H1 (cell line): Measurements from ENCODE around the gene KCNK4. TPM values are rescaled to one million over a fixed set of nuclear protein-coding genes. Genes with fewer than 3 reads are reported as not detected.

Experiments used
- CEBPB ChIP-seq: IDR thresholded peaks from 2 replicates; pipeline ENCODE4 v1.6.1; 2012; ENCODE audit warnings: low read depth, low read length
- CHD7 ChIP-seq: fragments of 300-600 bp; sonication (generic); IDR thresholded peaks from 2 replicates; pipeline ENCODE4 v1.7.1; 2012; ENCODE audit warnings: low read length, moderate library complexity, mild to moderate bottlenecking, inconsistent platforms; ENCODE audit not compliant: insufficient replicate concordance
- CREB1 ChIP-seq: IDR thresholded peaks from 2 replicates; pipeline ENCODE4 v1.6.1; 2012; ENCODE audit warnings: inconsistent platforms
- CTBP2 ChIP-seq: IDR thresholded peaks from 2 replicates; pipeline ENCODE4 v1.7.0; 2011; ENCODE audit warnings: borderline replicate concordance, mild to moderate bottlenecking, moderate library complexity, mixed read lengths, low read length; ENCODE audit not compliant: insufficient read depth, insufficient read length
- HDAC2 ChIP-seq, 2 experiments: fragments of 300-600 bp in 1 of 2; sonication (generic) in 1 of 2; IDR thresholded peaks; 2 replicates each; pipeline ENCODE4 v1.6.1; 2011 to 2012; ENCODE audit warnings: low read depth in 2 of 2, low read length in 2 of 2, mild to moderate bottlenecking in 2 of 2, moderate library complexity in 2 of 2, borderline replicate concordance in 1 of 2, inconsistent platforms in 1 of 2
- PHF8 ChIP-seq: fragments of 200-600 bp; sonication (generic); conservative IDR thresholded peaks from 2 replicates; pipeline ENCODE4 v1.7.1; 2012; ENCODE audit warnings: low read depth, mild to moderate bottlenecking, inconsistent platforms, low read length, moderate library complexity
- RXRA ChIP-seq: IDR thresholded peaks from 2 replicates; pipeline ENCODE4 v1.6.1; 2011; ENCODE audit warnings: low read depth, mild to moderate bottlenecking, low read length, moderate library complexity; ENCODE audit not compliant: insufficient read depth
- polyA plus RNA-seq, 7 experiments: library from polyadenylated mRNA; depleted of rRNA in 3 of 7; stranded (reverse) in 5 of 7; unstranded in 2 of 7; fragments of >200 nt in 5 of 7; fragments of 200-250 nt in 2 of 7; gene quantifications; 1 replicate in 5 of 7; 2 replicates in 1 of 7; 4 replicates in 1 of 7; pipeline versions ENCODE4 v1.2.1 to v1.2.3, GENCODE V29; 2011 to 2013; ENCODE audit warnings: missing spikeins in 2 of 7, mixed read lengths in 2 of 7
- total RNA-seq: library from RNA; stranded (reverse); fragmentation: NEBNext Ultra II Directional; extraction: Animal tissue kit (Norgen Biotek cat#: 25700); gene quantifications from 2 replicates; pipeline ENCODE4 v1.2.1, GENCODE V29; 2021
- TF ChIP-seq, protein P1 (sequence below): IDR thresholded peaks from 2 replicates; pipeline ENCODE4 v1.6.1; 2012; ENCODE audit warnings: inconsistent platforms

The KCNK4 gene
- total and polyA plus RNA-seq, 2 of the 8 experiments (the other 6 are each of a cell fraction or from before 2014, with no cell fraction given): 0.19 TPM; not detected in 1

GRCh38 chr11:64318766-64319761, 28.0 kb downstream of the KCNK4 start (continued):
- TF ChIP-seq PHF8: no peak
- TF ChIP-seq HDAC2 (IDR thresholded peaks at IDR 0.05; ENCODE audit: borderline replicate concordance in 1 of 2, low read depth in 2 of 2, low read length in 2 of 2): no peak
- TF ChIP-seq CTBP2: no peak
- TF ChIP-seq CHD7: no peak
- no peak for TF ChIP-seq CREB1
- TF ChIP-seq CEBPB: no peak
- TF ChIP-seq RXRA: no peak
- TF ChIP-seq, protein P1, sequence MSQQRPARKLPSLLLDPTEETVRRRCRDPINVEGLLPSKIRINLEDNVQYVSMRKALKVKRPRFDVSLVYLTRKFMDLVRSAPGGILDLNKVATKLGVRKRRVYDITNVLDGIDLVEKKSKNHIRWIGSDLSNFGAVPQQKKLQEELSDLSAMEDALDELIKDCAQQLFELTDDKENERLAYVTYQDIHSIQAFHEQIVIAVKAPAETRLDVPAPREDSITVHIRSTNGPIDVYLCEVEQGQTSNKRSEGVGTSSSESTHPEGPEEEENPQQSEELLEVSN: no peak
